SIG-M5 treated with dmso at 0.1 percent for 504 hours (cell line): ENCODE measurements around the gene C13orf46.
"Not testable (repeated sequence)": the region's sequence is repeated elsewhere in the genome, so short reads cannot be mapped to it uniquely, and the experiment has no call there.

Experiments used
- DNase-seq: peaks from one replicate; lab custom pipeline; 2025; ENCODE audit not compliant: unreplicated experiment; lab: John Stamatoyannopoulos, UW

C13orf46 gene

DNA sequence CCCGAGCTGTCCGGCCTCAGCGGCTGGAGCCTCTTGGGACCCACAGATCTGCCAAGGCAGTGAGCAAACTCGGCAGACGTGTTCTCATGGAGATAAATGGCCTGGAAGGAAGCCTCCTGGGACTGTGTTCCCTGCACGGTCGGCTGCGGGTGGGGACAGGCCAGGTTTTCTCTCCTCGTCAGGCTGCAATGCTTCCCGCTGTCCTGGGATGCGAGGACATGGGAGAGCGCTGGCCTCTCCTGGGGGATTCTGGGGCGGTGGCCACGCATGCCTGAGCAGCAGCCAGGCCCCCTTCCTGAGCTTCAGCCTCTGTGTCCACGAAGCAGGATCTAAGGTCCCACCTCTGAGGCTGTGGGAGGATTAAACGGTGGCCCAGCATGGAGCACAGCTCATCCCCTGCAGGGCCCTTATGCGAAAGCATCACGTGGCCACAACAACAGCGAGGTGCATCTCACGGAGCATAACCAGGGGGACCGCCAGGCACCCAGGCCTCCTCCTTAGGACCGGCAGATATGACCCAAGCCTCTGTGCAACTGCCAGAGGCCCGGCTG is 21.2 kb upstream of the C13orf46 start:
- DNase-seq = no peak

DNA sequence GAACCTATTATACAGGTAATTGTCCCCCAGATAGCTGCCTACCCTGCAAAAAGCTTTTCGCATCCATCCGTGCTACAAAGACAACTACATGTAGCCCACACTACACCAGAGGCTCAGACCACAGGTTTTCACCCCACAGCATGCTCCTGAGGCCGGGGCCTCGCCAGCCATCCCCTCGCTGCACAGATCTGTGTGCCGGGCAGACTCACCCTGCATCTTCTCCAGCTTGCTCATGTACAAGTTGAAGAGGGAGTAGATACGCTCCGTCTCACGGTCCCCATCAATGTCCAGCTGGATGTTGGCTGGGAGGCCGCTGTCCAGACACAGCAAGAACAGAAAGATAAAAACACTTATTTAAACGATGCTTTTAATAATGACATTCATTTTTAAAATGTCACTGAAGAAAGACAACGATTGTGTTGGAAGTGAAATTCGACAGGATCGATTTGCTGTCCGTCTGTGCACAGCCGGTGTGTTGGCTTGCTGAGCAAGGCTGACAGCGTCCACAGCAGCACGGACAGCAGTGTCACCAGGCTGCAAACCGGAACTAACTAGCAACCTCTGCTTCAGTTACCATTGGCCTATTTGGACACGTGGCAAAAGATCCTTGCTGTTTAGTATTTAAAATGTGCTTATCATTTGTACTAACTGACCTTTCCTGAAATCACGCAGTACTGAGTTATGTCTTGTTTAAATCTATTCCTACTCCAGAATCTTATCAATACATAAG is 18.6 kb upstream of the C13orf46 start:
- no peak for DNase-seq

DNA sequence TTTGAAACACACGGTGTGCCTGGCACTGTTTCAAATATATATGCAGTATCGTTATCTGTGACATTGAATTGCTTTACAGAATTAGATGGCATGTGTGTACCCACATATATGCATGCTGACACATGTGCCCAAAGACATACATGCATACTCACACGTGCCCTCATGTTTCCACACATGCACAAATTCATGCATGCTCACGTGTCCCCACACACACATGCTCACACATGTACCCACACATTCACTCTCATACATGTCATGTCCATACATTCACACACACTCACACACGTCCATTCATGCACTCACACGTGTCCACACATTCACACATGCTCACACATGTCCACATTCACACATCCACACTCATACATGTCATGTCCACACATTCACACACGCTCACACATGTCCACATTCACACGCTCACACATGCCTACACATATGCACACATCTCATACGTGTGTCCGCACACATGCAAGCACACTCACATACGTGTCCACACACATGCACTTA is 17.9 kb upstream of the C13orf46 start:
- DNase-seq = no peak

DNA sequence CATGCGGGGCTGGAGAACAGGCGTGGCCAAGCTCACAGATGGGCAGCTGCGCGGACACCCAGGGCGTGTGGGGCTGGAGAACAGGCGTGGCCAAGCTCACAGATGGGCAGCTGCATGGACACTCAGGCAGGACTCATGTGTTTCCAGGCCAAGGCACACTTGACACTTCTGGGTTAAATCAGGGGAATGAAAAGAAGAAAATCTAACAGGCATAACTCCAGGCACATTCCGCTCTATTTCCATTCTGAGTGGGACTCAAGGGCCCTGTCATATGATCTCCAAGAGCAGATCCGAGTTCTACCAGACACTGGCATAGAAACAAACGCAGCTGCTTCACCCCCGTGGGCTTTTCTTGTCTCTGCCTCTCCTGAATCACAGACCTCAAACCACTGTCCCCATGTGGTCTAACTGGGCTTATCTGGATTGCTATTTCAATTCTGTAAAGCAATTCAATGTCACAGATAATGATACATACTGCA is 17.4 kb upstream of the C13orf46 start:
- DNase-seq = no peak

DNA sequence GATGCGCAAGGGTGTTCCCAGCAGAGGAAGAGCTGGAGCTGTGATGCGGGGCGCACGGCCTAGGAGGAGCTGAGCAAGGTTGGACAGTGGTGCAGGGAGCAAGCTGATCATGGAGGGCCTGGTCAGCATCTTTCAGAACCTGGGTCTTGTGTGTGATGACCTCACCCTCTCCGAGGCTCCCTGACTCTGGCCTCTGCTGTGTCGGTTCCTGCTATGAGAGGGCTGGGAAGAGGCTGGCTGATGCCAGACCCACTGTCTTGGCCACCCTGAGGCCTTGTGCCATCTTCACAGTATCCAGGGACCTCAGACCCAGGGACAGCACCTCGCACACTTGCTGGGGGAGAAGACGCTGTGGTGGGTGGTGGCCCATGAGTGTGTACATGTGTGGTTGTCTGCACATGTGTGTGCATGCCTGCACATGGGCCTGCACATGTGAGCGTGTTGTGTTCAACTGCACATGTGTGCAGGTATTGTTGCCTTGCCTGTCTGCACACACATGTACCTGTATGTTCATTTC is 16.5 kb upstream of the C13orf46 start:
- no peak for DNase-seq

DNA sequence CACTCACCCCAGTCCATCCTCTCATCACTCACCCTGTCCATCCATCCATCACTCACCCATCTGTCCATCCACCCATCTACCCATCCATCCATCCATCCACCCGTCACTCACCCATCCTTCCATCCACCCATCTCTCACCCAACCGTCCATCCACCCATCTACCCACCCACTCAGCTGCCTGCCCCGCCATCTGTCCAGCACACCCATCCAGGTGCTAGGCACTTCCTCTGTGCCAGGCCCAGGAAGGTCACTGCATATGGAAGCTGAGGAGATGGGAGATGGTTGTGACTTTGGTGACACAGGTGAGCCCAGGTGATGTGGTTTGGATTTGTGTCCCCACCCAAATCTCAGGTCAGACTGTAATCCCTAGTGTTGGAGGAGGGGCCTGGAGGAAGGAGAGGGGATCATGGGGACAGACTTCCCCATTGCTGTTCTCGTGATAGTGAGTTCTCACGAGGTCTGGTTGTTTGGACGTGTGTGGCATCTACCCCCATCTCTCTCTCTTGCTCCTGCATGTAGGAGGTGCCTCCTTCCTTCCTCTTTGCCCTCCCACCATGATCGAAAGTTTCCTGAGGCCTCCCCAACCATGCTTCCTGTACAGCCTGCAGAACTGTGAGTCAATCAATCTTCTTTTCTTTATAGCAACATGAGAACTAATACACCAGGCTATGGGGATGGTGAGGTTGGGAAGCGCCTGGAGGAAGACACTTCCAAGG is 15.9 kb upstream of the C13orf46 start:
- DNase-seq = no peak

DNA sequence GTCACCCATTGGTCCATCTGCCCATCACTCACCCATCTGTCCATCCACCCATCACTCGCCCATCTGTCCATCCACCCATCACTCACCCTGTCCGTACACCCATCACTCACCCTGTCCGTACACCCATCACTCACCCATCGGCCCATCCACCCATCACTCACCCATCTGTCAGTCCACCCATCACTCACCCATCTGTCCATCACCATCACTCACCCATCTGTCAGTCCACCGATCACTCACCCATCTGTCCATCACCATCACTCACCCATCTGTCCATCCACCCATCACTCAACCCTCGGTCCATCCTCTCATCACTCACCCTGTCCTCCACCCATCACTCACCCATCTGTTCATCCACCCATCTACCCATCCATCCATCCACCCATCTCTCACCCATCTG is 15.0 kb upstream of the C13orf46 start:
- not testable (repeated sequence) for DNase-seq

DNA sequence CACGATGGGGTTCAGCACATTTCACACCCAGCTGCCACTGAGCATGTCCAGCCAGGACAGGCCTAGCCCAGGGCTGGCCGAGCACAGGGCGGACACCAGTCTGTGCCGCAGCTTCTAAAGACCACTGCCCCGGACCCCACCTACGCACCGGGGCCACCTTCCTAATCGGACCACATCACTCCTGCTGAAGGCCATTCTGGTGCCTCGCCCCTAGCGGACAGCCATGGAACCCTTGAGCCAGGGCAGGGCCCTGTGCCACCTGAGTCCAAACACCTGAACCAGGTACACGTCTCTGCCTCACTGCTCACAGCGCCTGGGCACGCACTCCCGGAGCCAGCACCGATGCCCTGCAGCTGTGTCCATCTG is 8.4 kb upstream of the C13orf46 start:
- DNase-seq = no peak

DNA sequence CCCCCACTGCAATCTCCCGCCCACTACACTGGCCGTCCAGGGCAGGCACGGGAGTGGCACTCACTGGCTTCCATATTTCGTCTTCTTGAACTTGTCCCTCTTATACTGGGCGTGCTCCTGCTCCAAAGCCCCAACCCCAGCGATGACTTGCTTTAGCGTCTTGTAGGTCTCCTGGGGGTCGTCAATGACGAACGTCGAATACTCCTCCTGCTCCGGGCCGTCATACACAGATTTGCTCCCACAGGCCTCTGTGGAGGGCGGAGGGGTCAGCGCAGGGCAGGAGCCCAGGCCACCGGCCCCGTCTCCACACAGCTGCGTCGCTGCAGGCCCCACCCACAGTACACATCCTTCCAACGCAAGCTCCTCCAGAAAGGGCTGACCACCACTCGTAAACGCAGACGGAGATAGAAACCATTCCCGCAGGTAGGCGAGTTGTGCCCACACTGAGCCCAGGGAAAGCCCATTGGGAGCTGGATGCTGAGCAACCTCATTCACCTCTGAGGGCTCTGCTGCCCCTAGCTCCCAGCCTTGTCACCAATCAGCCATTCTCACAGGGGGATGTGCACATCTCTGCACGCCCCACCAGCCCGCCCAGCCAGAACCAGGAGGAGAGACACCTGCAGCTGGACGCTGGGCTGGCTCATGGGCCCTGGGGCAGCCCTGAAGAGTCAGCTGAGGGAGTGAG is 7.9 kb upstream of the C13orf46 start:
- DNase-seq = no peak

DNA sequence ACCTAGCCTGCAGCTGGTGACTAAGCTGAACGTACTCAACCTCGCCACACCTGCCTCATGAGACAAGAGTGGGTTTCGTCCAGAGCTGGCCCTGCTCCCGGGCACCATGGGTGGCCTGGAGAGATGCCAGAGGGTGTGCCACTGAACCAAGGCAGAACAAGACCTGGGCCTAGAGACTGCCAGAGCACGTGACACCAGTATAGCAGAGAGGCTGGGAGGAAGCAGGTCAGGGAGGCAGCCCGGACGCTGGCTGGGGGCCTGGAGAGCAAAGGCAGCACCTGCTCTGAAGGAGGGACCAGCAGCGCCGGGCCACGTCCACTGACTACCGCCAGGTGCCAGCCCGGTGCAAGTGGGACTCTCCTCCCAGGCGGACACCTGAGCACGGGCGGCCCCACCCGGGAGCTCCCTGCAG is 7.3 kb upstream of the C13orf46 start:
- DNase-seq = no peak

DNA sequence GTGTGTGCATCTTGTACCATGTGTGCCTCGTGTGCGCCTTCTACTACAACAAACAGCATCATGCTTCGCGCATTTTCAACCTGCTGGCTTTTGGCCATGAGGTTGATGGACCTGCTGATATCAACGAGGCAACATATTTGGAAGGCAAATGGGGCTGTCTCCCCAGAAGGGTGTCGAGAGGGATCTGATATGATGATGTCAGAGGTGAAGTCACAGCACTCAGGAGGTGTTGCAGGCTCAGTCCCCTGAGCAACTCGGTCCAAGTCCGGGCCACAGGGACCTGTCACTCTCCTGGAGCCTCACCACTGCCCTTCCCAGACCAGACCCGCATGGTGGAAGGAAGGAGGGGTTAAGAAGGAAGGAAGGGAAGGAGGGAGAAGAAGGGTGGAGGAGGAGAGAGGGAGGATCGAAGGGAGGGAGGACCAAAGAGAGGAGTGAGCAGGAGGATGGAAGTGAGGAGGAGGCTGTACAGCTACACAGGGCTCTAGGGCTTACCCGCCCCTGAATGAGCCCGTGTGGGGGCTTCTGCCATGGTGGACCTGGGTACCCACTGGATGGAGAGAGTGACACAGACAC is 6.7 kb upstream of the C13orf46 start:
- no peak for DNase-seq

DNA sequence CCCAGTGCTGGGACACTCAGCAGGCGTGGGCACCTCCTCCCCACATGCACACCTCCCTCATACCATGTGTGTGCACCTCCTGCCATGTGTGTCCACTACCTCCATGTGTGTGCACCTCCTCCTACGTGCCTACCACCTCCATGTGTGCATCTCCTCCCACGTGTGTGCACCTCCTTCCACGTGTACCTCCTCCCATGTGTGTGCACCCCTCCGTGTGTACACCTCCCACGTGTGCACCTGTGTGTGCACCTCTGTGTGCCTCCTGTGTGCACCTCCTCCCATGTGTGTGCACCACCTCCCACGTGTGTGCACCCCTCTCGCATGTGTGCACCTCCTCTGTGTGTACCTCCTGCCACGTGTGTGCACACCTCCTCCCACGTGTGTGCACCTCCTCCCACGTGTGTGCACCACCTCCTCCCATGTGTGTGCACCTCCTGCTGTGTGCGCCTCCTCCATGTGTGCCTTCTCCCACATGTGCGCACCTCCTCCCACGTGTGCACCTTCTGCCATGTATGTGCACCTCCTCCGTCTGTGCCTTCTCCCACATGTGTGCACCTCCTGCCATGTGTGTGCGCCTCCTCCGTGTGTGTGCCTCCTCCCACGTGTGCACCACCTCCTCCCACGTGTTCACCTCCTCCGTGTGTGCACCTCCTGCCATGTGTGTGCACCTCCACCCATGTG is 6.1 kb upstream of the C13orf46 start:
- DNase-seq = no peak

DNA sequence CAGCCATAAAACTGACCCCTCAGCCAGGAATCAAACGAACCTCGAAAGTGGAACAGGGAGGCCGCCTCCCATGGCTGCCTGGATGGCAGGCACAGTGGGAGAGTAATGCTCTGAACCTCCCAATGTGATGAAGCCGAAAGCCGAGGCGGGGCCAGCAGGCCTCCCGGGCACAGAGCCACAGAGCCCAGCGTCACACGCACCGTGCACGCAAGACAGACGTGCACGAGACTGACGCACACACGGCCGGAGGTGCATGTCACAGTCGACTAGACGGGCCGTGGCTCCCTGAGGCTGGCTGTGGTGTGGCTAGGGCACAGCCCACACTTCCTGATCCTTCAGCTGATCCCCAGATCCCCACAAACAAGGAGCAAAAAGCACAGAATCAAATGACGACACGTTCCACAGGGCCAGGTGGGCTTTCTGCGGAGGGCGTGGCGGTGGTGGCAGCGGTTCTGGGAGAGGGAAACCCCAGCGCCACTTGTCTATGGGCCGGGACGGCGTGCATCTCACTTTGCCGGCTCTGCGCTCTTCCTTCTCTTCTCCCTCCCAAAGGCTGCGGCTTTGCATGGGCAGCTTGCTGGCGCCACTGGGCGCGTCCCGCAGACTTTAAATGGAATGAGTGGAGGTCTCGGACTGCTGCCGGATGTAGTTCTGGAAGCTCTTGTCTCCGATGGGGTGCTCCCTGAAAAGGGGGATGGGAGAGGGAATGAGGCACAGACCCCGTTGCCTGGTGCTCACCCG is 5.0 kb upstream of the C13orf46 start:
- no peak for DNase-seq

DNA sequence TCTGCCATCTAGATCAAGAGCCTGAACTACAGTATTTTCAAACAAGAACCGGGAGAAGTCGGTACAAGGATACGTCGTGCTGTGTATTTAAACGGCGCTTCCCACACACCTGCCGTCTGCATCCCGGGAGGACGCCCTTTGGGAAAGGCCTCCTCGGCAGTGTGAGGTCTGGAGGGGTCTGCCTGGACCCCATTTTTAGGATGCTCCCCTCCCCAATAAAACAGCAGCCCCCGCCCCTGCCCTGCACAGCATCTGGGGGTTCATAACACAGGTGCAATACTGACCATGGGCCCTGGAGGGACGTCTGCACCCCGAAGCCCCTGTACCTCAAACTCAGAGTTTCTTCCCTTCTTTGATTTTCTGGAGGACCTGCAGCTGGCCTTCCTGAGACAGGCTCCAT is 4.1 kb upstream of the C13orf46 start:
- DNase-seq = no peak

DNA sequence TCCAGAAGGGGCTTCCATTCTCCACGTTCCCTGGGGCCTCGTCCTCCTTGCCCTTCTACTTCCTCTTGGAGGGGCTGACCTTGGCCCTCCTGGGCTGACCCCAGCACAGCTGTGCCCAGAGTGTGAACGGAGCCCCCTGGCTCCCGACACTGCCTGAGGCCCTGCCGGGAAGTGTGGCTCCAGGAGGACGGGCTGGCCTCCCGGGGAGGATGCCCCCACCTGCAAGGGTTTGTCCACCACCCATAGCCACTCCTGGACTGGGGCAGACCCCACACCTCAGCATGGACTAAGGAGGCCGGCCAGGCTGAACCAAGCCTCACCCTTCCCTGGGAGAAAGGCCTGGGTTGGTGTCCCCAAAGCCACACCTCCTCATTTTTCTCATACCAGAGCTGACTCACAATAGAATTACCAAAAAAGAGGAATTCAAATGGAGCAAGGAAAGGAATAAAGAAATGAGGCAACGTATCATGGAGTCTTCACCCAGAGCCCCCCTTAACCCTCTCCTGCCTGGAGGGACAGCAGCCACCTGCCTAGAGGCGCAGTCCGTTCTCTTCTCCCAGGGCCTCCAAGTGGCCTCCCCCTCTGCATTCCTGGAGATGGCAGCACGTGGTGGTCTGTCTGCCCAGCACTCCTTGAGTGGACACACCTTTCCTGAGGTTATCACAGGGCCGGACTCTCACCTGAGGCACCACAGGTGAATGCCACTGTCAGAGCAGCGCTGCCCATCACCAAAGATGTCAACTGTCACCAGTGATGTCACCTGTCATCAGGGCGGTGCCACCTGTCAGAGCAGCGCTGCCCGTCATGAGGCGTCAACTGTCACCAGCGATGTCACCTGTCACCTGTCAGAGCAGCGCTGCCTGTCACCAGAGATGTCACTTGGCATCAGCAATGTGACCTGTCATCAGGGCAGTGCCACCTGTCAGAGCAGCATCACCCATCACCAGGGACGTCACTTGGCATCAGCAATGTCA is 3.1 kb upstream of the C13orf46 start:
- no peak for DNase-seq

DNA sequence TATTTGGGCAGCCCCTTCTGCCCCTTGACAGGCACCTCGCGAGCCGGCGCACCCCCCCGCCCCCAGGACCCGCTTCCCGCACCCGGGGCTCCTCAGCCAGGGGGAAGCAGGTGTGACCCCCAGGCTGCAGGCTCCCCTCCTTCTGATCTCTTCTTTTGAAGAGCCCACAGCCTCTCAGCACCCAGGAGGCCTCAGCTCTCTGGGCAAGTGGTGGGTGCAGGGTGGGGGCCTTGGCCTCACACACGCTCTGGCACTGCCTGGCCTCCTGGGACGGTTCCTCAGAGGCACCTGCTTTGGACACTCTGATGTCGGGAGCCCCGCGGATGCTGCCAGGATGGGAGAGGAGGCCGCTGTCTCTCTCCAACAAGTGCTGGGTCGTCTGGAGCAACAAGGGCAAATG is 1.5 kb upstream of the C13orf46 start:
- DNase-seq = no peak

DNA sequence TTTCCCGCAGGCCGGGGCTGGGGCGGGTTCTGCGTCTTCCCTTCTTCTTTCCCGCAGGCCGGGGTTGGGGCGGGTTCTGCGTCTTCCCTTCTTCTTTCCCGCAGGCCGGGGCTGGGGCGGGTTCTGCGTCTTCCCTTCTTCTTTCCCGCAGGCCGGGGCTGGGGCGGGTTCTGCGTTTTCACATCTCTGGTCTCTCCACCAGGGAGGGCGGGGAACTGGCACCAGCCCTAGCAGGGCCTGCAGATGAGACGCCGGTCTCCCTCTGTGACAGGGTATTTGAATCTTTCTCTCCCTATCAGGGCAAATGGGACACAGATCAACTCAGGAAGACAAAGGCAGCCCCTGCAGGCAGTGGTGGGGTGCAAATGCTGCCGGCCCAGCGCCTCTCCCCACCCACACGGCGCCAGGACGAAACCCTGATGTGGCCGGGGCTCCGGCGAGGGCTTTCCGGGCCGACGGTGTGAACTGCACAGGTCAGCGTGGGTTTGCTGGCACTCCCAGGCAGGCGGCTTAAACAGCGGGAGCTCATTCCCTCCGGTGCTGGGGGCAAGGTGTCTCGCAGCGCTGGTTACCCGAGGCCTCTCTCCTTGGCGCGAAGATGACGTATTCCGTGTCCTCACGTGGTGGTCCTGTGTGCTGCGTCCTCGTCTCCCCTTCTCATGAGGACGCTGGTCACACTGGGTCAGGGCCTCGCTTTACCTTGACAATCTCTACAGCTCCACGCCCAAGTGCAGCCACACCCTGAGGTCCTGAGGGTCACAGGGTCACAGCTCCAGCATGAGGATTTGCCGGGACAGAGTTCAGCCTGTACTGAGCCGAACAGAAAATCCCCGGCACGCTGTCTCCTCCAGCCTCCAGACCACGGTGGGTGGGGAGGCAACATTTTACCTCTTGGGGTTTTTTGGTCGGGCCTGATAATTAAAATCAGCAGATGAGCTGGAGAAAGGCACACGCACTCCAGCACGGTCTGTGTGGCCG is 717 bp upstream of the C13orf46 start:
- no peak for DNase-seq
